Measurements from ENCODE around the gene LMBR1. TPM values are rescaled to one million over a fixed set of nuclear protein-coding genes. Genes with fewer than 3 reads are reported as not detected.

Gene LMBR1
- total RNA-seq, 1 experiment from 2014 or later, result 82.6 TPM

DNA sequence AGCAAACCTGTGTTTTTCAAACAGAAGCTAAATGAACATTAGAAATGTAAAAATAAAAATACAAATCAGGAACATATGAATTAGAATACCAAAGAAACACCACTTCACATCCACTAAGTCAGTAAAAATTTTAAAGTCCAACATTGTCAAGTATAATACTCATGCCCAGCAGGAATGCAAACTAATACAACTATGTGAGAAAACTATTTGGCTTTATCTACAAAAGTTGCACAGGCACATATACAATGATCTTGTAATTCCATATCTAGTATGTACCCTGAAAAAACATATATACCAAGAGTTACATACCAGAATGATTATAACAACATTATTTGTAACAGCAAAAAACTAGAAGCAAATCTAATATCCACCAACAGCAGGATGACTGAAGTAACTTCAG is 161.3 kb downstream of the LMBR1 start:
- intact Hi-C loops (cut with micrococcal nuclease; ENCODE audit: unreplicated experiment) (no loop called here), in situ Hi-C loops (cut with HindIII; ENCODE audit: low pct_unique_long_range_greater_than_20kb, low sequenced_read_pairs) (no loop called here)
- Histone ChIP-seq H3K36me3 (ENCODE audit: control insufficient read depth, insufficient read depth, low read length) (no peaks in the 10 kb centered on the region), H3K4me1 (ENCODE audit: control insufficient read depth, insufficient read depth, low read length) (no peaks in the 10 kb centered on the region), H3K4me3 (ENCODE audit: low read depth in 2 of 2, low read length in 2 of 2) (no peak overlapping the region), H3K27me3 (ENCODE audit: control insufficient read depth, insufficient read depth, low read length) (no peaks in the 10 kb centered on the region), H3K27ac (ENCODE audit: low read length) (no peak overlapping the region), H3K9me3 (ENCODE audit: control insufficient read depth, insufficient read depth, low read depth, low read length) (peaks cover 14% of the 10 kb centered on the region; the same call in 1 of the 2 replicates)
- ATAC-seq, result no peak
- no peak for TF ChIP-seq SIN3A (IDR thresholded peaks at IDR 0.05; ENCODE audit: borderline replicate concordance, insufficient read depth, low read depth, low read length)
- CTCF ChIA-PET, result no interaction called here
- no peak for DNase-seq (ENCODE audit: low read depth, low spot score)
- POLR2A ChIA-PET, result no interaction called here
- BruUV-seq (replicated peaks), result no TSS peak

DNA sequence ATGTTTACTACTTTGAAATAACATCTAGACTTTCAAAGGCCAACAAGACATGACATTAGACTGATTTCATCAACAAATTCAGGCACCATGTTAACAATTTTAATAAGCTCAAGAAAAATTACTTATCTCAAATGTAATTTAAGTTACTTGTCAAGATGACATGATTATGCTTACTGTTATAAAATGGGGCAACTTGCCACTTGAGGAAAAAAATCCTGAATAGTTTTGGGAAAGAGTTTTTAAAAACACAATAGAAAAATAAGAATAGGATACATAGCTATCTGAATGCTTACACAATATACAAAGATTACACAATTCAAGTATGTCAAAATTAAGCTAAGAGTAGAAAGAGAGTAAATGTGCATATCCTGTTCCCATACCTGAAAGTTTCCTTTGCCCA is 167.0 kb downstream of the LMBR1 start:
- DNase-seq (ENCODE audit: low read depth, low spot score) (no peak), ATAC-seq (no peak)
- no TSS peak for BruUV-seq (replicated peaks)
- Histone ChIP-seq H3K4me3 (ENCODE audit: low read depth in 2 of 2, low read length in 2 of 2) (no peak overlapping the region), H3K9me3 (ENCODE audit: control insufficient read depth, insufficient read depth, low read depth, low read length) (no peaks in the 10 kb centered on the region), H3K27me3 (ENCODE audit: control insufficient read depth, insufficient read depth, low read length) (no peaks in the 10 kb centered on the region), H3K4me1 (ENCODE audit: control insufficient read depth, insufficient read depth, low read length) (no peaks in the 10 kb centered on the region), H3K36me3 (ENCODE audit: control insufficient read depth, insufficient read depth, low read length) (no peaks in the 10 kb centered on the region), H3K27ac (ENCODE audit: low read length) (no peak overlapping the region)
- CTCF ChIA-PET, result no interaction called here
- intact Hi-C loops (cut with micrococcal nuclease; ENCODE audit: unreplicated experiment), result no loop called here
- in situ Hi-C loops (cut with HindIII; ENCODE audit: low pct_unique_long_range_greater_than_20kb, low sequenced_read_pairs), result no loop called here
- POLR2A ChIA-PET, result interaction anchor here (0.7 kb wide), 1 partner anchor 498 kb away, joined by 3 read pairs; no protein-coding TSS in a partner anchor
- TF ChIP-seq, protein P1, sequence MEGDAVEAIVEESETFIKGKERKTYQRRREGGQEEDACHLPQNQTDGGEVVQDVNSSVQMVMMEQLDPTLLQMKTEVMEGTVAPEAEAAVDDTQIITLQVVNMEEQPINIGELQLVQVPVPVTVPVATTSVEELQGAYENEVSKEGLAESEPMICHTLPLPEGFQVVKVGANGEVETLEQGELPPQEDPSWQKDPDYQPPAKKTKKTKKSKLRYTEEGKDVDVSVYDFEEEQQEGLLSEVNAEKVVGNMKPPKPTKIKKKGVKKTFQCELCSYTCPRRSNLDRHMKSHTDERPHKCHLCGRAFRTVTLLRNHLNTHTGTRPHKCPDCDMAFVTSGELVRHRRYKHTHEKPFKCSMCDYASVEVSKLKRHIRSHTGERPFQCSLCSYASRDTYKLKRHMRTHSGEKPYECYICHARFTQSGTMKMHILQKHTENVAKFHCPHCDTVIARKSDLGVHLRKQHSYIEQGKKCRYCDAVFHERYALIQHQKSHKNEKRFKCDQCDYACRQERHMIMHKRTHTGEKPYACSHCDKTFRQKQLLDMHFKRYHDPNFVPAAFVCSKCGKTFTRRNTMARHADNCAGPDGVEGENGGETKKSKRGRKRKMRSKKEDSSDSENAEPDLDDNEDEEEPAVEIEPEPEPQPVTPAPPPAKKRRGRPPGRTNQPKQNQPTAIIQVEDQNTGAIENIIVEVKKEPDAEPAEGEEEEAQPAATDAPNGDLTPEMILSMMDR (IDR thresholded peaks at IDR 0.05), result no peak
- no peak for TF ChIP-seq TCF7L2 (IDR thresholded peaks at IDR 0.05; ENCODE audit: low read depth, low read length)
- no peak for TF ChIP-seq SIN3A (IDR thresholded peaks at IDR 0.05; ENCODE audit: borderline replicate concordance, insufficient read depth, low read depth, low read length)
- no peak for TF ChIP-seq POLR2AphosphoS5 (IDR thresholded peaks at IDR 0.05; ENCODE audit: low read depth, low read length)
- TF ChIP-seq, protein P2, sequence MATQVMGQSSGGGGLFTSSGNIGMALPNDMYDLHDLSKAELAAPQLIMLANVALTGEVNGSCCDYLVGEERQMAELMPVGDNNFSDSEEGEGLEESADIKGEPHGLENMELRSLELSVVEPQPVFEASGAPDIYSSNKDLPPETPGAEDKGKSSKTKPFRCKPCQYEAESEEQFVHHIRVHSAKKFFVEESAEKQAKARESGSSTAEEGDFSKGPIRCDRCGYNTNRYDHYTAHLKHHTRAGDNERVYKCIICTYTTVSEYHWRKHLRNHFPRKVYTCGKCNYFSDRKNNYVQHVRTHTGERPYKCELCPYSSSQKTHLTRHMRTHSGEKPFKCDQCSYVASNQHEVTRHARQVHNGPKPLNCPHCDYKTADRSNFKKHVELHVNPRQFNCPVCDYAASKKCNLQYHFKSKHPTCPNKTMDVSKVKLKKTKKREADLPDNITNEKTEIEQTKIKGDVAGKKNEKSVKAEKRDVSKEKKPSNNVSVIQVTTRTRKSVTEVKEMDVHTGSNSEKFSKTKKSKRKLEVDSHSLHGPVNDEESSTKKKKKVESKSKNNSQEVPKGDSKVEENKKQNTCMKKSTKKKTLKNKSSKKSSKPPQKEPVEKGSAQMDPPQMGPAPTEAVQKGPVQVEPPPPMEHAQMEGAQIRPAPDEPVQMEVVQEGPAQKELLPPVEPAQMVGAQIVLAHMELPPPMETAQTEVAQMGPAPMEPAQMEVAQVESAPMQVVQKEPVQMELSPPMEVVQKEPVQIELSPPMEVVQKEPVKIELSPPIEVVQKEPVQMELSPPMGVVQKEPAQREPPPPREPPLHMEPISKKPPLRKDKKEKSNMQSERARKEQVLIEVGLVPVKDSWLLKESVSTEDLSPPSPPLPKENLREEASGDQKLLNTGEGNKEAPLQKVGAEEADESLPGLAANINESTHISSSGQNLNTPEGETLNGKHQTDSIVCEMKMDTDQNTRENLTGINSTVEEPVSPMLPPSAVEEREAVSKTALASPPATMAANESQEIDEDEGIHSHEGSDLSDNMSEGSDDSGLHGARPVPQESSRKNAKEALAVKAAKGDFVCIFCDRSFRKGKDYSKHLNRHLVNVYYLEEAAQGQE (IDR thresholded peaks at IDR 0.05; ENCODE audit: insufficient read depth in 1 of 2, low read depth in 2 of 2, low read length in 1 of 2), result no peak

DNA sequence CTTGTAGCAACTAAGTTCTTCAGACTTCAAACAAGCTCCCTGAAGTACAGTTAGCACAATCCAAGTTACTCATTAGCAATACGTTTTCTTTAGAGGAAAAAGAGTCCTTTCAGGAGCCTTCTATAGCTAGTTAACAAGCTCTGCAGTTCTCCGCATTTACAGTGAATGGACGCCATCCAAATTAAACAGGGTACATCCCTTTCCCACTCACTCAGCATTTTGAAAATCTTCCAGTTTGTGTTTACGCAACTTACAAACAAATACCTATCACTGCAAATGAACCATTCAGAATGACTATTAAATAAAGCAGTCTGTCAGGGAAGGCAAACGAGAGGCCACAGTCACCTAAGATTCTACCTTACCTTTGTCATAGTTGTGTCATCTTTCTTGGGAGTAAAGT is 167.9 kb downstream of the LMBR1 start:
- Histone ChIP-seq H3K9me3 (ENCODE audit: control insufficient read depth, insufficient read depth, low read depth, low read length) (no peaks in the 10 kb centered on the region), H3K4me3 (ENCODE audit: low read depth in 2 of 2, low read length in 2 of 2) (no peak overlapping the region), H3K27ac (ENCODE audit: low read length) (no peak overlapping the region), H3K27me3 (ENCODE audit: control insufficient read depth, insufficient read depth, low read length) (no peaks in the 10 kb centered on the region), H3K36me3 (ENCODE audit: control insufficient read depth, insufficient read depth, low read length) (no peaks in the 10 kb centered on the region), H3K4me1 (ENCODE audit: control insufficient read depth, insufficient read depth, low read length) (no peaks in the 10 kb centered on the region)
- in situ Hi-C loops (cut with HindIII; ENCODE audit: low pct_unique_long_range_greater_than_20kb, low sequenced_read_pairs), result no loop called here
- BruUV-seq (replicated peaks), result no TSS peak
- ATAC-seq (no peak), DNase-seq (ENCODE audit: low read depth, low spot score) (no peak)
- TF ChIP-seq, protein P2 (IDR thresholded peaks at IDR 0.05; ENCODE audit: insufficient read depth in 1 of 2, low read depth in 2 of 2, low read length in 1 of 2), result no peak
- TF ChIP-seq SIN3A (IDR thresholded peaks at IDR 0.05; ENCODE audit: borderline replicate concordance, insufficient read depth, low read depth, low read length) (no peak), TCF7L2 (IDR thresholded peaks at IDR 0.05; ENCODE audit: low read depth, low read length) (no peak), POLR2AphosphoS5 (IDR thresholded peaks at IDR 0.05; ENCODE audit: low read depth, low read length) (no peak)
- TF ChIP-seq, protein P1 (IDR thresholded peaks at IDR 0.05), result no peak
- ChIA-PET CTCF (no interaction called here), POLR2A (no interaction called here)
- intact Hi-C loops (cut with micrococcal nuclease; ENCODE audit: unreplicated experiment), result no loop called here
